NCI-H2227 (cell line): Measurements from ENCODE around the gene STAT4.

ENCODE experiments used
- DNase-seq: peaks from one replicate; lab custom pipeline; 2025; ENCODE audit not compliant: unreplicated experiment; lab: John Stamatoyannopoulos, UW

Gene STAT4

GRCh38 chr2:191050640-191050987, 100.2 kb downstream of the STAT4 start:
- DNase-seq, result no peak

- DNase-seq, result peak; percentile 33
Measured at GRCh38 chr2:191049728-191050639, 100.8 kb downstream of the STAT4 start.

- DNase-seq, result no peak
Measured at GRCh38 chr2:191048073-191048472, 102.7 kb downstream of the STAT4 start.

- DNase-seq, result no peak
Measured at GRCh38 chr2:191045141-191045540, 105.7 kb downstream of the STAT4 start.

- DNase-seq, result no peak
Measured at GRCh38 chr2:191043438-191043837, 107.4 kb downstream of the STAT4 start.

- no peak for DNase-seq
Measured at GRCh38 chr2:191041418-191042161, 109.2 kb downstream of the STAT4 start.

- DNase-seq, result no peak
Measured at GRCh38 chr2:191039616-191040015, 111.2 kb downstream of the STAT4 start.

GRCh38 chr2:191038741-191039140, 112.1 kb downstream of the STAT4 start:
- DNase-seq, result no peak

- DNase-seq, result no peak
Measured at GRCh38 chr2:191038241-191038725, 112.5 kb downstream of the STAT4 start.

GRCh38 chr2:191037351-191037750, 113.4 kb downstream of the STAT4 start:
- no peak for DNase-seq

- DNase-seq, result no peak
Measured at GRCh38 chr2:191036363-191036762, 114.4 kb downstream of the STAT4 start.

GRCh38 chr2:191032588-191033429, 118.0 kb downstream of the STAT4 start:
- DNase-seq, result no peak

- no peak for DNase-seq
Measured at GRCh38 chr2:191031256-191031655, 119.5 kb downstream of the STAT4 start.

- DNase-seq, result peak; percentile 71
Measured at GRCh38 chr2:191030521-191031154, 120.2 kb downstream of the STAT4 start.

GRCh38 chr2:191029280-191029950, 121.4 kb downstream of the STAT4 start:
- DNase-seq, result no peak

- DNase-seq, result no peak
Measured at GRCh38 chr2:191026377-191026776, 124.4 kb downstream of the STAT4 start.

GRCh38 chr2:191025135-191025534, 125.7 kb downstream of the STAT4 start:
- no peak for DNase-seq

GRCh38 chr2:191023235-191023679, 127.5 kb downstream of the STAT4 start:
- DNase-seq, result no peak

GRCh38 chr2:191020742-191021381, 129.9 kb downstream of the STAT4 start:
- DNase-seq, result peak; percentile 60
